ENCODE results near the gene ATP1A1.

DNA sequence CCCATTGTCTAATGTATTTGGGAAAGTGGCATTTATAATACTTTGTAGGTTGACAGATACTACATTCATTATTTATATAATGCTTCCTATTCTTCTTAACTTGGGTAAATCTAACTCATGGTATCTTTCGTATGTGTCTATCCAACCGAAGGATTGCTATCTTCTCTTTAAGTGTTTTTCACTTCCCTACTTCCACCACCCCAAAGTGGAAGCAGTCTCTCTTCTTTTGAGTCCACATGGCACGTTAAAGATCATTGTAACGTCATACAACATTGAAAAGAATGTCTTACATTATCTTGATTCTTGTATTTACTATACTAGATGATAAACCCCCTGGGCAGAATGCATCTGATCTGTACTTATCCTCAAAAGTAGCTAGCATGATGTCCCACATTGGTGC, 21.2 kb downstream of the ATP1A1 start:
- TF ChIP-seq EZH2 (IDR thresholded peaks at IDR 0.05; ENCODE audit: borderline replicate concordance, insufficient read depth, low read depth, low read length, poor library complexity, severe bottlenecking) = no peak
- TF ChIP-seq, protein P1, sequence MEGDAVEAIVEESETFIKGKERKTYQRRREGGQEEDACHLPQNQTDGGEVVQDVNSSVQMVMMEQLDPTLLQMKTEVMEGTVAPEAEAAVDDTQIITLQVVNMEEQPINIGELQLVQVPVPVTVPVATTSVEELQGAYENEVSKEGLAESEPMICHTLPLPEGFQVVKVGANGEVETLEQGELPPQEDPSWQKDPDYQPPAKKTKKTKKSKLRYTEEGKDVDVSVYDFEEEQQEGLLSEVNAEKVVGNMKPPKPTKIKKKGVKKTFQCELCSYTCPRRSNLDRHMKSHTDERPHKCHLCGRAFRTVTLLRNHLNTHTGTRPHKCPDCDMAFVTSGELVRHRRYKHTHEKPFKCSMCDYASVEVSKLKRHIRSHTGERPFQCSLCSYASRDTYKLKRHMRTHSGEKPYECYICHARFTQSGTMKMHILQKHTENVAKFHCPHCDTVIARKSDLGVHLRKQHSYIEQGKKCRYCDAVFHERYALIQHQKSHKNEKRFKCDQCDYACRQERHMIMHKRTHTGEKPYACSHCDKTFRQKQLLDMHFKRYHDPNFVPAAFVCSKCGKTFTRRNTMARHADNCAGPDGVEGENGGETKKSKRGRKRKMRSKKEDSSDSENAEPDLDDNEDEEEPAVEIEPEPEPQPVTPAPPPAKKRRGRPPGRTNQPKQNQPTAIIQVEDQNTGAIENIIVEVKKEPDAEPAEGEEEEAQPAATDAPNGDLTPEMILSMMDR (IDR thresholded peaks at IDR 0.05) = no peak
